SU-DHL-6 (cell line): ENCODE measurements around the gene MLH3.
A peak's percentile ranks its signal among the peaks of the same experiment; 100 is the strongest.

ENCODE experiments used
- H2AFZ ChIP-seq: fragments of 200-600 bp; sonication (generic); 2 replicates; pipeline ENCODE4 v1.6.1; 2014; ENCODE audit warnings: low read depth, mild to moderate bottlenecking, moderate library complexity, mixed read lengths, antibody characterized with exemption, low read length; ENCODE audit not compliant: severe bottlenecking
- H3F3A ChIP-seq: fragments of 200-600 bp; shearing (Covaris generic); 2 replicates; pipeline ENCODE4 v1.6.0; 2016; ENCODE audit warnings: antibody characterized with exemption, mild to moderate bottlenecking; ENCODE audit not compliant: insufficient read depth
- H3K27ac ChIP-seq: fragments of 200-600 bp; sonication (generic); 2 replicates; pipeline ENCODE4 v1.5.1; 2016; ENCODE audit warnings: low read depth, mild to moderate bottlenecking, low read length, moderate library complexity, mixed read lengths
- H3K27me3 ChIP-seq: fragments of 200-600 bp; sonication (generic), shearing (Covaris generic); 2 replicates; pipeline ENCODE4 v1.6.0; 2014; ENCODE audit warnings: mild to moderate bottlenecking, low read length
- H3K36me3 ChIP-seq: fragments of 200-600 bp; sonication (generic); 2 replicates; pipeline ENCODE4 v1.6.1; 2014; ENCODE audit warnings: mild to moderate bottlenecking, low read length, mixed read lengths
- H3K4me2 ChIP-seq: fragments of 300-600, 200-600 bp; shearing (Covaris generic), sonication (generic); 2 replicates; pipeline ENCODE4 v1.6.0; 2014; ENCODE audit warnings: low read length, low read depth, mild to moderate bottlenecking; ENCODE audit not compliant: poor library complexity, severe bottlenecking
- H3K4me3 ChIP-seq: fragments of 200-600 bp; sonication (generic); 2 replicates; pipeline ENCODE4 v1.5.1; 2014; ENCODE audit warnings: antibody characterized with exemption, low read length, mild to moderate bottlenecking, mixed read lengths; ENCODE audit not compliant: insufficient read depth, poor library complexity, severe bottlenecking
- H3K79me2 ChIP-seq: fragments of 200-600 bp; sonication (generic); 2 replicates; pipeline ENCODE4 v1.6.1; 2014; ENCODE audit warnings: mild to moderate bottlenecking, low read length, moderate library complexity; ENCODE audit not compliant: insufficient read depth
- H3K9ac ChIP-seq: fragments of 200-600 bp; sonication (generic); 2 replicates; pipeline ENCODE4 v1.7.0; 2014; ENCODE audit warnings: mild to moderate bottlenecking, low read length
- H3K9me2 ChIP-seq: fragments of 200-600 bp; sonication (generic); replicated peaks from 2 replicates; pipeline ENCODE4 v1.6.1; 2014; ENCODE audit warnings: low read length; ENCODE audit not compliant: insufficient read depth
- H3K9me3 ChIP-seq: fragments of 200-600 bp; sonication (generic); 2 replicates; pipeline ENCODE4 v1.6.1; 2014; ENCODE audit warnings: low read length, mixed read lengths; ENCODE audit not compliant: insufficient read depth
- H4K20me1 ChIP-seq: fragments of 200-600 bp; sonication (generic); 2 replicates; pipeline ENCODE4 v1.6.1; 2014; ENCODE audit warnings: low read depth, mild to moderate bottlenecking, antibody characterized with exemption, low read length, moderate library complexity, mixed read lengths
- CTCF ChIP-seq: fragments of 200-600 bp; sonication (generic); IDR thresholded peaks from one replicate; pipeline ENCODE4 v1.5.1; 2017; ENCODE audit warnings: antibody characterized with exemption, mild to moderate bottlenecking, low read length, moderate library complexity; ENCODE audit not compliant: insufficient read depth, poor library complexity, severe bottlenecking
- EZH2phosphoT487 ChIP-seq: fragments of 200-600 bp; sonication (generic), shearing (Covaris generic); conservative IDR thresholded peaks from 2 replicates; pipeline ENCODE4 v1.6.1; 2018; ENCODE audit warnings: mild to moderate bottlenecking, antibody characterized with exemption, low read length, moderate library complexity, mixed read lengths

MLH3 gene

GRCh38 chr14:75010472-75011093 lies 40.7 kb downstream of the MLH3 start:
- no peak for TF ChIP-seq EZH2phosphoT487
- Histone ChIP-seq H3K4me2 (no peak overlapping the region), H3K9ac (no peak overlapping the region), H3K27me3 (no peaks in the 10 kb centered on the region), H3K27ac (no peak overlapping the region), H3F3A (no peaks in the 10 kb centered on the region), H3K9me2 (no peaks in the 10 kb centered on the region), H3K4me3 (no peak overlapping the region), H2AFZ (no peak overlapping the region), H3K36me3 (peaks cover 16% of the 10 kb centered on the region; the same call in 1 of the 2 replicates), H3K79me2 (no peaks in the 10 kb centered on the region), H4K20me1 (no peaks in the 10 kb centered on the region), H3K9me3 (no peaks in the 10 kb centered on the region)

GRCh38 chr14:75009176-75009575 lies 42.1 kb downstream of the MLH3 start:
- Histone ChIP-seq H3K79me2 (peaks cover 2% of the 10 kb centered on the region; the same call in 1 of the 2 replicates), H3K36me3 (peaks cover 13% of the 10 kb centered on the region; the same call in 1 of the 2 replicates), H3K9me3 (no peaks in the 10 kb centered on the region), H3F3A (no peaks in the 10 kb centered on the region), H3K27ac (no peak overlapping the region), H2AFZ (no peak overlapping the region), H4K20me1 (no peaks in the 10 kb centered on the region), H3K4me3 (no peak overlapping the region), H3K9ac (no peak overlapping the region), H3K27me3 (no peaks in the 10 kb centered on the region), H3K4me2 (no peak overlapping the region), H3K9me2 (no peaks in the 10 kb centered on the region)
- no peak for TF ChIP-seq CTCF
- TF ChIP-seq EZH2phosphoT487: no peak

DNA sequence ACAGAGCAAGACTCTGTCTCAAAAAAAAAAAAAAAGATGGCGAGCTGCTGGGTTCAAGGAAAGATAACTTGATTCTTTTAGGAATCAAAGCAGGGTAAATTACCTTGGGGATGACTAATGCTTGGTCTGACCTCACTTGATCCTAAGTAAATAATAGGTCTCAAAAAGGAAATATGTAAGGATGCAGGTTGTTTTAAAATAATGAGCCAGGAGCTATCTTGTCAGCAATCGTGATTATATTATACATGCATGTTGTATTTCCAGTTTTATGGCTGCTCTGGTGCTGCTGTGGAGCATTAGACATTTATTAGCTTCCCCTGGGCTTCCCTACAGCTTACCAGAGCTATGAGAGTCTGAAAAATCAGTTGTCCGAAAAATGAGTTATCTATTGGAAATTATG lies 45.9 kb downstream of the MLH3 start:
- H4K20me1 ChIP-seq: no peaks in the 10 kb centered on the region

DNA sequence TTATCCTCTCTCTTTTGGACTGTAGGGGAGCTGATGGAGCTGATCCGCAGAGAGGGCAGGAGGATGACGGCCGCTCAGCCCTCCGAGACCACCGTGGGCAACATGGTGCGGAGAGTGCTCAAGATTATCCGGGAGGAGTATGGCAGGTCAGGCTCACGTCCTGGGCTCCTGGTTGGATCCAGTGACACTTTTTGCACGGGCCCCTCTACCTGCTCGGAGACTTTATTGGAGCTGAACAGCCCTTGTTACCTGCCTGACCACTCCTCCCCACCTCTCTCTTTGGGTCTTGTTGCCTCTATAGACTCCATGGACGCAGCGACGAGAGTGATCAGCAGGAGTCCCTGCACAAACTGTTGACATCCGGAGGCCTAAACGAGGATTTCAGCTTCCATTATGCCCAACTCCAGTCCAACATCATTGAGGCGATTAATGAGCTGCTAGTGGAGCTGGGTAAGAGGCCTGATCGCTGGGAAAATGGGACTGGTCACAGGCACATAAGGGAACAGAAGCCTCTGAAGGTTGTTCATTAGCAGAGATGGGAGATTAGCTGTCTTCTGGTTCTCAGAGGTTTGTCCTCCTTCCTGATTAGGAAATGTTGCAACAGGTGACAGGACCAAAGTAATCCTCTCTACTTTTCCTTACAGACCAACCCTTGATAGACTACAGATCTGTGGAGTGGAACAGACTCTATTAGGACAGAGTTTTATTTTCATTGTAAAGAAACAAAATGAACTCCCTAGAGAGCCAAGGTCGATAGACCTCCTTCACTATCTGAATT lies 47.8 kb downstream of the MLH3 start:
- Histone ChIP-seq H3F3A (no peaks in the 10 kb centered on the region), H3K4me2 (peak overlapping the region; percentile 91), H3K36me3 (peaks cover 10% of the 10 kb centered on the region; the same call in 1 of the 2 replicates), H3K9ac (peak overlapping the region; percentile 87), H3K9me2 (no peaks in the 10 kb centered on the region), H4K20me1 (no peaks in the 10 kb centered on the region), H2AFZ (peak overlapping the region; percentile 27), H3K4me3 (peak overlapping the region; percentile 82), H3K79me2 (peaks cover 16% of the 10 kb centered on the region), H3K27me3 (no peaks in the 10 kb centered on the region), H3K9me3 (no peaks in the 10 kb centered on the region), H3K27ac (0 out of 2 replicates have a peak overlapping the region, but pooled peaks have one; percentile 2)
- no peak for TF ChIP-seq CTCF
- TF ChIP-seq EZH2phosphoT487: no peak

More for the DNA sequence above, 45.9 kb downstream of the MLH3 start:
- no peak overlapping the region for H2AFZ ChIP-seq
- no peaks in the 10 kb centered on the region for H3F3A ChIP-seq
- H3K27ac ChIP-seq: no peak overlapping the region
- H3K4me3 ChIP-seq: no peak overlapping the region
- H3K4me2 ChIP-seq: no peak overlapping the region
- no peaks in the 10 kb centered on the region for H3K9me2 ChIP-seq
- H3K27me3 ChIP-seq: no peaks in the 10 kb centered on the region
- H3K9me3 ChIP-seq: no peaks in the 10 kb centered on the region
- TF ChIP-seq EZH2phosphoT487: no peak
- H3K36me3 ChIP-seq: peaks cover 13% of the 10 kb centered on the region; the same call in 1 of the 2 replicates
- peaks cover 16% of the 10 kb centered on the region for H3K79me2 ChIP-seq
- H3K9ac ChIP-seq: no peak overlapping the region
